GM18505 (cell line): ENCODE measurements around the gene PDE10A.

ENCODE experiments used
- ATAC-seq: cut with Tn5 transposase; IDR thresholded peaks from one replicate; pipeline ENCODE4 v1.9.1; 2021; ENCODE audit not compliant: unreplicated experiment
- POLR2A ChIP-seq: IDR thresholded peaks from 4 replicates; pipeline ENCODE4 v1.6.1; 2011; ENCODE audit warnings: borderline replicate concordance; ENCODE audit not compliant: insufficient read depth, insufficient read length; ENCODE audit errors: extremely low read depth

Gene PDE10A

GRCh38 chr6:165692106-165692653, 29.1 kb upstream of the PDE10A start:
- no peak for ATAC-seq

DNA sequence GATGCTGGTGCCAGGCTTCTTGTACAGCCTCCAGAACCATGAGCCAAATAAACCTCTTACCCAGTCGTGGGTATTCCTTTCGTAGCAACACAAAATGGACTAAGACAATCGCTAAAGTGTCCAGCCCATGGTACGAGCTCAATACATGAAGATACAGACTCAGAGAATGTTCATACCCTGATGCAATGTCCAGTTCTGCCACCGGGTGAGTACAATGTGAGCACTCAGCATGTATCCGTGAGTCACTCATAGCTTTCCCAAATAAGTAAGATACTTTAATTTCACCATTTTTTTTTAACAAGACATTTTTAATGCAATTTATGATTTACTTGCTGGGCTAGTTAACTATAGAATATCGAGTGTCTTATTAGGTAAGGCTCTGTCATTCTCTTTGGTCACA, 26.7 kb upstream of the PDE10A start:
- TF ChIP-seq POLR2A, result no peak
- ATAC-seq, result no peak

More at GRCh38 chr6:165692106-165692653, 29.1 kb upstream of the PDE10A start:
- TF ChIP-seq POLR2A, result no peak

GRCh38 chr6:165686596-165687365, 23.7 kb upstream of the PDE10A start:
- ATAC-seq, result no peak
- TF ChIP-seq POLR2A, result no peak

GRCh38 chr6:165685302-165685701, 22.3 kb upstream of the PDE10A start:
- ATAC-seq, result no peak
- TF ChIP-seq POLR2A, result no peak

DNA sequence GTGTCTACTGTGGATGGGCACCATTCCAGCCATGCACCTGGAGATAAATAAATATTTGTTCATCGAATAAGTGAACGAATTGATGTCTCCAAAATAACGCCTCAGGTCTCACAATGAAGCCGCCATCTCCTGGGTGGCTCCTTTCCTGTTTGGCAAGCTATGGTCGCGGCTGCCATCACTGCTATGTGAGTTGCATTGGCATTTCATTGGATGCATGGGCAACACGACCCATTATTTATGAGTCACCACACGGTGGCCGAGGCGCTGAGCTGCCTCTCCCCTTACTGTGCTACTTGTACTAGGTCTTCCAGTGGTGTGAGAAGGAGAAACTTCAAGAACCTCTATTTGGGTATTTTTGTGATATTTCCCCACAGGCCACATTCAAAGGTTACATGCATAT, 21.3 kb upstream of the PDE10A start:
- no peak for TF ChIP-seq POLR2A
- no peak for ATAC-seq

- TF ChIP-seq POLR2A, result no peak
- no peak for ATAC-seq
These were observed 17.9 kb upstream of the PDE10A start for GRCh38 chr6:165680975-165681374.

DNA sequence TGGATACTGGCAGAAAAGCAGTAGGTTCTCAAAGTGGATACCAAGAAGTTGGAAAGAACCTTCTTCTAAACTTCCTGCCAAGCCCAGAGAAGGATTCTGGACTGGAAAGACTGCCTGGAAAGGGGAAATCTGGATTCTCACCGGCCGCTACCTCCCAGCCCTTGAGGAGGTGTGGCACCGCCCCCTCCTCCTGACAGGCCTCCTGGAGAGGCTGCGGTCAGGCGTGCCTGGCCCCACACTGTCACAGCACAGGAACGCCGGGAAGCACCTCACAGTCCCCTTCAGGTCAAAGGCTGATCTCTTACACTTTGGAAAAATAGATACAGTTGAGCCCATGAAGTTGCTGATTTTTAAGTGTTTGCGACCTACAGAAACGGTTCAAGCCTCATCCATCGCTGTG, 16.3 kb upstream of the PDE10A start:
- no peak for ATAC-seq
- TF ChIP-seq POLR2A, result no peak

GRCh38 chr6:165678904-165679303, 15.9 kb upstream of the PDE10A start:
- no peak for ATAC-seq
- TF ChIP-seq POLR2A, result no peak

GRCh38 chr6:165678429-165678828, 15.4 kb upstream of the PDE10A start:
- no peak for TF ChIP-seq POLR2A
- no peak for ATAC-seq

DNA sequence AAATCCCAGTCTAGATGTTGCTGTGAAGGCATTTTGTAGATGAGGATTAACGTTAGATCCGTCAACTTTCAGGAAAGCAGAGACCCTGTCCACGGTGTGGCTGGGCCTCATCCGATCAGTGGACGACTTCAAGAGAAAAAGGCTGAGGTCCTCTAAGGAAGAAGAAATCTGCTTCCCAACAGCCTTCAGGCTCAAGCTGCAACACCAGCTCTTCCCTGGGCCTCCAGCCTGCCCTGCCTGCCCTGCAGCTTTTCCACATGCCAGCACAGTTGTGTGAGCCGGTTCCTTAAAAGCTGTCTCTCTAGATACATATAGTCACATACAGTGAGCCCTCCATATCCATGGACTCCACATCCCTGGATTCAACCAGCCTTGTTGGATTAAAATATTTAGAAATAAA, 14.1 kb upstream of the PDE10A start:
- no peak for TF ChIP-seq POLR2A
- no peak for ATAC-seq

DNA sequence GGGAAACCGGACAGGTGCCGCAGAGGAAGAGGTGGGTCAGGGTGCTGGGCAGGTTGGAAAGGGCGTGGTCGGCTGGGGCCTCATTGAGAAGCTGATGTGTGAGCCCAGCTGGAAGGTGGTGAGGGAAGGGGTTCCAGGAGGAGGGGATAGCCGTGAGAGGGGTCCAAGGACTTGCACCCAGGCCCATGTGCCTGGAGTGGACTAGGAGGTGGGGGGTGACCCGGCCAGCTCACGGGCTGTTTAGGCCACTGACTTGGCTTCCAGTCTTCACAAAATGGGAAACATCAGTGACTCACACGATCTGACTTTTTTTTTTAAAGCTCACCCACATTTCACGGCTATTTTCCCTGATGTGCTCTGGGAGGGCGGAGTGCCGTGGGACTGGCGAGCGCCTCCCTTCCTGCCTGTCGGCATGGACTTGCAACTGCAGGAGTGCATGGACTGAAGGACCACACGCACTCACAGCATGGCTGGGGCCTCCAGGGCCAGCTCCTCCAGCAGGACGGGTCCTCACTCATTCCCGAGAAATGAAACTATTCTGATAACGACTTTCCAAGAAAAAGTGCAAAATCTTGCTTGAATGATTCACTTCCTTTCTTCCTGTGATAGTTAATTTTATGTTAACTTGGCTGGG, 13.5 kb upstream of the PDE10A start:
- no peak for ATAC-seq
- TF ChIP-seq POLR2A, result no peak

- no peak for TF ChIP-seq POLR2A
- ATAC-seq, result no peak
These were observed 12.1 kb upstream of the PDE10A start for GRCh38 chr6:165675120-165675519.

DNA sequence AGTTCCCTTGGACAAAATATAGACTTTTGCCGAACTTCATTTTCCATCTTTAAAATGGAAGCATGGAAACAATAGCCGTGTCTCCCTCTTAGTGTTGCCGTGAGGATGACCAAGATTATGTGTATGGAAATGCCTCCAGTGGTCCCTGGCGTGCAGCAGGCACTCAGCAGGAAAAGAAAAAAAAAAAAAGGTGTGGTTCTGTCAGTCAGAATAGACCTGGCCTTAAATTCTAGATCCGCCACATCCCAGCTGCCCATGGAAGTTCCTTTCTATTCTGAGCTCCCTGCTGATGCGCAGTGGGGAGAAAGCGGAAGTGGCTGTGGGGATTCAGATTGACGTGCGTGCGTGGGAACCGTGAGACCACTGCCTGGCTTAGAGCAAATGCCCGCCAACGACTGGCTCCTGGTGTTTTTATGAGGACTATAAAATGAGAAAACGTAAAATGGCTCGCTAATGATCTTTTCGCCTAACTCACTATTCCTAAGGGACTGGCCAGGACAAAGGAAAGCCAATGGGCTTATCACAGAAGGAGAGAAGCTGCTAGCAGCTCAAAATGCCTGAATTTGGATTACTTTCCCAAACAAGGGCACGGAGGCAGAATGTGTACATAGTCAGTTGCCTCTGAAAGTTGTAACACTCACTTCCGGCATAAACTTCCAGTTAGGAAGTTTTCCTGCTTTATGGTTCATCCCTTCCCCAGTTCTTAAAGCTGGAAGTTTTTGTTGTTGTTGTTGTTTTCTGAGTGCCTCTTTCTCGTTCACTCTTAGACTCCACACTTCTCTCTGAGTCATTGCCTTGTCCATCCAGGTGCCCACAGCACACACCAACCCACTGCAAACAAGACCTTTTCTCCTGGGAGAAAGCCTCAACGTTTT, 11.4 kb upstream of the PDE10A start:
- no peak for TF ChIP-seq POLR2A
- ATAC-seq, result no peak

DNA sequence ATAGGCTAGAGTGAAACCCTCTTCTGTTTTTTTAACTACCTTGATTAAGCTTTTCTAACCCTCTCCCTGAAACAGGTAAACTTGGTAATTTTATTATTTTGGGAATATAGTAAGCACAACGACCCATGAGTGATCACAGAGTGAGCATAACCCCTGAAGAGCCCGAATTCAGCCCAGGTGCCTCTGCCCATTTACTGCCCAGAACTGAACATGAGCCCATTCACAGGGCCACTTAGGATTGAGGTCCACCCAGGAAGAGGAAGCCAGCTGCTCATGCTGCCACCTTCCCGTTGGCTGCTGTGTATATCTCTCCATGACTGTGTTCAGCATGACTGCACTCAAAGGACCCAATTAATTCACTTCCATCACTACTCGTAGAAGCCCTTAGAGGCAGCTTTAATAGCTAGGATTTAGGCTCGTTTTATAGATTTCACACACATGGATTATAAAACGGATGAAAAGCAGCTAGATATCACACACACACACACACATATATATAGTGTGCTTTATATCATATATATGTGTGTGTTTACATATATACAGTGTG, 8.3 kb upstream of the PDE10A start:
- no peak for TF ChIP-seq POLR2A
- ATAC-seq, result no peak

- ATAC-seq, result no peak
- no peak for TF ChIP-seq POLR2A
These were observed 5.9 kb upstream of the PDE10A start for GRCh38 chr6:165668951-165669350.
